ENCODE data around the gene MN1.

DNA sequence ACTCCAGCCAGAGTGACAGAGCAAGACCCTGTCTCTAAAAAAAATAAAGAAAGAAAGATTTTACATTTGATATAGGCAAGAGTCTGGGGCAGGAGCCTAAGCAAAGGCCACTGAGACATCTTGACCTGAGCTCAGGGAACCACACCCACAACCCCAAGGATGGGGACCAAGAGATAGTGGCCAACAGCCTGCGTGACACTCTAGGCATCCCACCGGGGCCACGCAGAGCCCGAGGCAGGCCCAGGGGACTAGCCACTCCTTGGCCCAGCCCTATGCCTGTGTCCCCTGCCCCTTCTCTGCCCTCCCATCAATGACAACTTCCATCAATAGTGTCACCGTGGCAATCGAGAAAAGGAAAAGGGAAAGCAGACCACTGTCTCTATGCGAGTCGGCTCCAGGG, 41.1 kb downstream of the MN1 start:
- TF ChIP-seq POLR2A (IDR thresholded peaks at IDR 0.05; ENCODE audit: low read depth, low read length) (no peak), POU2F2 (IDR thresholded peaks at IDR 0.05; ENCODE audit: low read depth, low read length) (no peak), POLR2AphosphoS5 (IDR thresholded peaks at IDR 0.05; ENCODE audit: low read depth, low read length) (no peak), TAF1 (IDR thresholded peaks at IDR 0.05; ENCODE audit: low read depth, low read length) (no peak), SPI1 (IDR thresholded peaks at IDR 0.05; ENCODE audit: low read depth, low read length) (no peak), PAX5 (IDR thresholded peaks at IDR 0.05; ENCODE audit: insufficient read depth, low read length, severe bottlenecking) (no peak)
